CD4-positive, alpha-beta memory T cell (primary cell): Measurements from ENCODE around the gene DOP1B. TPM values are rescaled to one million over a fixed set of nuclear protein-coding genes. Genes with fewer than 3 reads are reported as not detected.

Source experiments
- CTCF ChIA-PET: fragments of 350-600 bp; sonication (Branson Sonifier 250); formaldehyde crosslinking; loops from one replicate; lab custom pipeline; 2021; ENCODE audit warnings: inconsistent platforms; ENCODE audit not compliant: partially characterized antibody; lab: Charles Lee
- POLR2A ChIA-PET: fragments of 350-600 bp; sonication (Branson Sonifier 250); formaldehyde crosslinking; loops from one replicate; lab custom pipeline; 2021; ENCODE audit not compliant: partially characterized antibody; lab: Charles Lee
- DNase-seq, 5 donors: peaks; one replicate each; pipeline versions ENCODE4 v3.0.0 to v3.0.0-alpha.2; 2020 to 2022; ENCODE audit warnings: mixed read lengths in 1 of 5
- H3K27ac ChIP-seq: one replicate; pipeline ENCODE4 v1.7.0; 2013; ENCODE audit warnings: low read depth, low read length
- H3K27me3 ChIP-seq: 2 replicates; pipeline ENCODE4 v1.7.0; 2013; ENCODE audit warnings: mild to moderate bottlenecking, low read length, moderate library complexity; ENCODE audit not compliant: insufficient read depth
- H3K36me3 ChIP-seq: 2 replicates; pipeline ENCODE4 v1.7.0; 2013; ENCODE audit warnings: mild to moderate bottlenecking, low read length, moderate library complexity; ENCODE audit not compliant: insufficient read depth
- H3K4me1 ChIP-seq: 2 replicates; pipeline ENCODE4 v1.7.0; 2013; ENCODE audit warnings: mild to moderate bottlenecking, low read length, moderate library complexity; ENCODE audit not compliant: insufficient read depth
- H3K4me3 ChIP-seq, 2 donors: one replicate each; pipeline ENCODE4 v1.7.0; 2013; ENCODE audit warnings: low read length in 2 of 2, mild to moderate bottlenecking in 1 of 2
- H3K9me3 ChIP-seq, 2 donors: one replicate each; pipeline ENCODE4 v1.7.0; 2013; ENCODE audit warnings: low read length in 2 of 2, control low read depth in 1 of 2; ENCODE audit not compliant: control insufficient read depth in 1 of 2
- H3K27ac Mint-ChIP-seq, 7 donors: one replicate each; pipeline ENCODE4 v1.8.0; 2020 to 2021; ENCODE audit warnings: mixed read lengths in 7 of 7, mild to moderate bottlenecking in 6 of 7, inconsistent platforms in 3 of 7, moderate library complexity in 3 of 7
- H3K27me3 Mint-ChIP-seq, 2 donors: one replicate each; pipeline ENCODE4 v1.8.0; 2020 to 2021; ENCODE audit warnings: mixed read lengths in 2 of 2
- H3K36me3 Mint-ChIP-seq, 2 donors: one replicate each; pipeline ENCODE4 v1.8.0; 2020 to 2021; ENCODE audit warnings: mixed read lengths in 2 of 2, inconsistent platforms in 1 of 2, mild to moderate bottlenecking in 1 of 2
- H3K4me1 Mint-ChIP-seq, 4 donors: one replicate each; pipeline ENCODE4 v1.8.0; 2020 to 2021; ENCODE audit warnings: mixed read lengths in 4 of 4, mild to moderate bottlenecking in 1 of 4
- H3K4me3 Mint-ChIP-seq, 8 donors: one replicate each; pipeline ENCODE4 v1.8.0; 2020 to 2021; ENCODE audit warnings: mixed read lengths in 8 of 8, mild to moderate bottlenecking in 7 of 8, moderate library complexity in 6 of 8, inconsistent platforms in 3 of 8
- H3K9me3 Mint-ChIP-seq, 8 donors: one replicate each; pipeline ENCODE4 v1.8.0; 2020 to 2021; ENCODE audit warnings: mixed read lengths in 8 of 8, mild to moderate bottlenecking in 5 of 8, inconsistent platforms in 3 of 8, moderate library complexity in 1 of 8
- intact Hi-C: fragments of 100-400 bp; cut with micrococcal nuclease; formaldehyde crosslinking; loops from one replicate; pipeline ENCODE4 v1.15.1; 2023
- polyA plus RNA-seq, 2 donors: library from polyadenylated mRNA; unstranded; fragments of 300-500 nt; fragmentation: Illumina TruSeq; gene quantifications; one replicate each; pipeline ENCODE4 v1.2.3, GENCODE V29; 2021
- total RNA-seq, 2 experiments: library from RNA; stranded (reverse); gene quantifications; one replicate each; pipeline ENCODE4 v1.2.3, GENCODE V29; 2021

DOP1B gene
- total and polyA plus RNA-seq, 4 experiments from 2014 or later, result 3.2 to 27.3 (median 18.9) TPM

GRCh38 chr21:36169470-36170128, 13.0 kb downstream of the DOP1B start:
- no peaks in the 10 kb centered on the region for H3K36me3 ChIP-seq
- H3K27me3 Mint-ChIP-seq, result no peaks in the 10 kb centered on the region
- no peaks in the 10 kb centered on the region for H3K27me3 ChIP-seq
- intact Hi-C loops, result loop anchor here (5.0 kb wide), 1 partner anchor 38 kb away; no protein-coding TSS in a partner anchor
- peaks cover 6 to 18% (median 7%) of the 10 kb centered on the region in 4 donors for H3K4me1 Mint-ChIP-seq
- H3K36me3 Mint-ChIP-seq, result peaks cover 38 to 43% of the 10 kb centered on the region in 2 donors
- no peaks in the 10 kb centered on the region for H3K9me3 Mint-ChIP-seq
- DNase-seq, result no peak
- H3K4me1 ChIP-seq, result peaks cover 16% of the 10 kb centered on the region
- H3K4me3 ChIP-seq, result no peak overlapping the region
- peak overlapping the region in 1 of 7 donors; percentile 86 for H3K27ac Mint-ChIP-seq
- H3K4me3 Mint-ChIP-seq, result no peak overlapping the region
- ChIA-PET CTCF (interaction anchor here (6.9 kb wide), 1 partner anchor 17 kb away, joined by 83 read pairs; no protein-coding TSS in a partner anchor), POLR2A (interaction anchor here (1.5 kb wide), 1 partner anchor 19 kb away, joined by 5 read pairs; no protein-coding TSS in a partner anchor)
- no peak overlapping the region for H3K27ac ChIP-seq
- no peaks in the 10 kb centered on the region for H3K9me3 ChIP-seq

DNA sequence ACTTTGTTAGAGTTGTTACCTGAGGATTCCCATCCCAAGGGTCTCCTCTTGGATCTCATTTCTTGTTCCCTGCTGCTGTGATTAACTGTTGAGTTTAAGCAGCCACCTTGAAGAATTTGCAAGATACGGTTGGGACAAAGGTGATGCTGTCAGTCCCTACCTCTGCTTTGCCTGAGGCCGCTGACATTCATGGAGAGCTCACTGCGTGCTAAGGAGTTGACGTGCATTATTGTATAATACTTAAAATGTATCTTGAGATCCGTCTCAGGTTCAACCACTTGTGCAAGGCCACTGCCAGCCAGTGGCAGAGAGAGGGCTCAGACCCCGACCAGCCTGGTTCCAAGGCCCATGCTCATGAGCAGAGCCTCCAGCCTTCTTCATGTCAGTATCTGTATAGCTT, 14.2 kb downstream of the DOP1B start:
- Histone ChIP-seq H3K4me1 (peaks cover 18% of the 10 kb centered on the region), H3K27me3 (no peaks in the 10 kb centered on the region), H3K36me3 (no peaks in the 10 kb centered on the region), H3K9me3 (no peaks in the 10 kb centered on the region), H3K4me3 (no peak overlapping the region), H3K27ac (no peak overlapping the region)
- intact Hi-C loops, result loop anchor here (5.0 kb wide), 1 partner anchor 36 kb away; no protein-coding TSS in a partner anchor
- ChIA-PET CTCF (interaction anchor here (6.9 kb wide), 1 partner anchor 18 kb away, joined by 83 read pairs; no protein-coding TSS in a partner anchor), POLR2A (interaction anchor here (1.5 kb wide), 1 partner anchor 20 kb away, joined by 5 read pairs; no protein-coding TSS in a partner anchor)
- no peak for DNase-seq
- H3K27ac Mint-ChIP-seq, result peak overlapping the region in 2 of 7 donors; percentile 52 to 66
- H3K4me1 Mint-ChIP-seq, result peaks cover 9 to 22% (median 10%) of the 10 kb centered on the region in 4 donors
- H3K9me3 Mint-ChIP-seq, result no peaks in the 10 kb centered on the region
- H3K36me3 Mint-ChIP-seq, result peaks cover 33 to 39% of the 10 kb centered on the region in 2 donors
- H3K4me3 Mint-ChIP-seq, result no peak overlapping the region
- no peaks in the 10 kb centered on the region for H3K27me3 Mint-ChIP-seq

GRCh38 chr21:36171336-36171735, 14.7 kb downstream of the DOP1B start:
- Mint-ChIP-seq H3K9me3 (no peaks in the 10 kb centered on the region), H3K27me3 (no peaks in the 10 kb centered on the region), H3K27ac (peak overlapping the region in 5 of 7 donors; percentile 52 to 66 (median 57)), H3K36me3 (peaks cover 33 to 38% of the 10 kb centered on the region in 2 donors), H3K4me3 (peak overlapping the region in 1 of 8 donors; percentile 59), H3K4me1 (peaks cover 10 to 23% (median 13%) of the 10 kb centered on the region in 4 donors)
- POLR2A ChIA-PET, result interaction anchor here (1.5 kb wide), 1 partner anchor 21 kb away, joined by 5 read pairs; no protein-coding TSS in a partner anchor
- intact Hi-C loops, result loop anchor here (5.0 kb wide), 1 partner anchor 36 kb away; no protein-coding TSS in a partner anchor
- no peak overlapping the region for H3K4me3 ChIP-seq
- H3K27me3 ChIP-seq, result no peaks in the 10 kb centered on the region
- H3K36me3 ChIP-seq, result no peaks in the 10 kb centered on the region
- CTCF ChIA-PET, result interaction anchor here (3.1 to 6.9 kb wide), 2 partner anchors 19 to 29 kb away, joined by 24 to 83 read pairs; no protein-coding TSS in a partner anchor
- H3K27ac ChIP-seq, result no peak overlapping the region
- H3K4me1 ChIP-seq, result peaks cover 18% of the 10 kb centered on the region
- no peak for DNase-seq
- H3K9me3 ChIP-seq, result no peaks in the 10 kb centered on the region

DNA sequence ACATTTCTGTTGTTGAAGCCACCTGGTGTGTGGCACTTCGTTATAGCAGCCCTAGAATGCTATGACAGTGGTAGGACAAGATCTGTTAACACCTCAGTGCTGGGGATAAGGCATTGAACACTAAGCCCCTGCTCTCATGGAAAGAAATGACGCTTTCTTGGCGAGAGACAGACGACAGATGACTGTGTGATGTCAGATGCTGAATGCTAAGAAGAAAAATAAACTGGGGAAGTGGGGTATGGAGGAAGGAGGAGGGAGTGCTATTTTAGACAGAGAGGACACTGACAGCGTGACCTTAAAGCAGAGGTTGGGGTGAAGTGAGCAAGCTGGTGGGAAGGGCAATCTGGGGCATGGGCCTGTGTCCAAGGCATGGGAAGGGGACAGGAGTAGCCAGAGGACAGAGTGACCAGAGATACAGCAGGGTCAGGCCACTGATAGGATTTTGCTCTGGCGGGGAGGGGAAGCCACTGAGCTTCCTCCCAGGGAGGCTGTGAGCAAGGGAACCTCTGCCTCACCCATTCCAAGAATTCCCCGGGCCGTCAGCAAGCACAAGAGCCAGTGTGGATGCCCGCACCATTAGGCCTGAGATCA, 15.2 kb downstream of the DOP1B start:
- no peak overlapping the region for H3K4me3 ChIP-seq
- no peaks in the 10 kb centered on the region for H3K27me3 ChIP-seq
- Mint-ChIP-seq H3K4me3 (peak overlapping the region in 2 of 8 donors; percentile 22 to 59), H3K27ac (peak overlapping the region in 6 of 7 donors; percentile 52 to 81 (median 65)), H3K27me3 (no peaks in the 10 kb centered on the region), H3K36me3 (peaks cover 32% of the 10 kb centered on the region in 2 donors), H3K9me3 (no peaks in the 10 kb centered on the region), H3K4me1 (peaks cover 10 to 23% (median 13%) of the 10 kb centered on the region in 4 donors)
- no peak for DNase-seq
- H3K4me1 ChIP-seq, result peaks cover 18% of the 10 kb centered on the region
- ChIA-PET CTCF (interaction anchor here (2.6 to 6.9 kb wide), 3 partner anchors 8 to 30 kb away, joined by 17 to 83 read pairs (median 24); no protein-coding TSS in a partner anchor), POLR2A (interaction anchor here (2.8 to 2.9 kb wide), 3 partner anchors 11 to 149 kb away, joined by 7 to 28 read pairs (median 28); partner anchors contain the start of genes DOP1B and MORC3)
- H3K9me3 ChIP-seq, result no peaks in the 10 kb centered on the region
- intact Hi-C loops, result loop anchor here (5.0 kb wide), 1 partner anchor 35 kb away; no protein-coding TSS in a partner anchor
- H3K27ac ChIP-seq, result no peak overlapping the region
- H3K36me3 ChIP-seq, result no peaks in the 10 kb centered on the region

GRCh38 chr21:36174780-36175179, 18.2 kb downstream of the DOP1B start:
- no peaks in the 10 kb centered on the region for H3K27me3 Mint-ChIP-seq
- peak overlapping the region in 5 of 7 donors; percentile 10 to 85 (median 36) for H3K27ac Mint-ChIP-seq
- CTCF ChIA-PET, result interaction anchor here (1.1 to 6.9 kb wide), 9 partner anchors 10 to 62 kb away, joined by 3 to 83 read pairs (median 5); no protein-coding TSS in a partner anchor

GRCh38 chr21:36175771-36176565, 19.3 kb downstream of the DOP1B start:
- DNase-seq, result no peak
- peak overlapping the region in 5 of 7 donors; percentile 41 to 78 (median 60) for H3K27ac Mint-ChIP-seq
- H3K9me3 ChIP-seq, result no peaks in the 10 kb centered on the region

More at GRCh38 chr21:36174780-36175179, 18.2 kb downstream of the DOP1B start:
- Histone ChIP-seq H3K9me3 (no peaks in the 10 kb centered on the region), H3K27me3 (no peaks in the 10 kb centered on the region), H3K36me3 (no peaks in the 10 kb centered on the region), H3K27ac (no peak overlapping the region), H3K4me3 (no peak overlapping the region), H3K4me1 (peaks cover 18% of the 10 kb centered on the region)
- intact Hi-C loops, result loop anchor here (1.0 to 5.0 kb wide), 3 partner anchors 18 to 33 kb away; partner anchors contain the start of gene DOP1B
- POLR2A ChIA-PET, result interaction anchor here (2.8 to 2.9 kb wide), 3 partner anchors 14 to 146 kb away, joined by 7 to 28 read pairs (median 28); partner anchors contain the start of genes DOP1B and MORC3
- peaks cover 10 to 23% (median 13%) of the 10 kb centered on the region in 4 donors for H3K4me1 Mint-ChIP-seq
- peaks cover 19 to 23% of the 10 kb centered on the region in 2 donors for H3K36me3 Mint-ChIP-seq
- H3K4me3 Mint-ChIP-seq, result peak overlapping the region in 2 of 8 donors; percentile 13 to 52
- no peaks in the 10 kb centered on the region for H3K9me3 Mint-ChIP-seq
- no peak for DNase-seq

More at GRCh38 chr21:36175771-36176565, 19.3 kb downstream of the DOP1B start:
- Histone ChIP-seq H3K4me1 (peaks cover 18% of the 10 kb centered on the region), H3K27ac (no peak overlapping the region), H3K27me3 (no peaks in the 10 kb centered on the region), H3K4me3 (no peak overlapping the region), H3K36me3 (no peaks in the 10 kb centered on the region)
- Mint-ChIP-seq H3K36me3 (peaks cover 12 to 17% of the 10 kb centered on the region in 2 donors), H3K27me3 (no peaks in the 10 kb centered on the region), H3K4me1 (peaks cover 10 to 22% (median 13%) of the 10 kb centered on the region in 4 donors), H3K9me3 (no peaks in the 10 kb centered on the region), H3K4me3 (no peak overlapping the region)
- POLR2A ChIA-PET, result interaction anchor here (1.1 to 1.4 kb wide), 2 partner anchors 13 to 20 kb away, joined by 3 to 9 read pairs; partner anchors contain the start of gene DOP1B
- intact Hi-C loops, result no loop called here
- CTCF ChIA-PET, result interaction anchor here (0.7 to 6.9 kb wide), 4 partner anchors 11 to 34 kb away, joined by 3 to 83 read pairs (median 4); no protein-coding TSS in a partner anchor
